ENCODE data around the gene ITPK1.
"Not testable (repeated sequence)": the region's sequence is repeated elsewhere in the genome, so short reads cannot be mapped to it uniquely, and the experiment has no call there.

The ITPK1 gene

GRCh38 chr14:93131257-93131820, 15.6 kb upstream of the ITPK1 start:
- DNase-seq (ENCODE audit: low read depth in 2 of 3, low spot score in 1 of 3) = not testable (repeated sequence)

- DNase-seq (ENCODE audit: low read depth in 2 of 3, low spot score in 1 of 3) = no peak
These were observed 13.2 kb upstream of the ITPK1 start for GRCh38 chr14:93128725-93129459.

- no peak for DNase-seq (ENCODE audit: low read depth in 2 of 3, low spot score in 1 of 3)
These were observed 10.4 kb upstream of the ITPK1 start for GRCh38 chr14:93126111-93126510.

- no peak for DNase-seq (ENCODE audit: low read depth in 2 of 3, low spot score in 1 of 3)
These were observed 7.1 kb upstream of the ITPK1 start for GRCh38 chr14:93122826-93123225.

- DNase-seq (ENCODE audit: low read depth in 2 of 3, low spot score in 1 of 3) = no peak
These were observed 5.5 kb upstream of the ITPK1 start for GRCh38 chr14:93121030-93121834.

- DNase-seq (ENCODE audit: low read depth in 2 of 3, low spot score in 1 of 3) = no peak
These were observed 4.8 kb upstream of the ITPK1 start for GRCh38 chr14:93120517-93120916.

GRCh38 chr14:93116676-93117200, 1.0 kb upstream of the ITPK1 start:
- DNase-seq (ENCODE audit: low read depth in 2 of 3, low spot score in 1 of 3) = no peak

- DNase-seq (ENCODE audit: low read depth in 2 of 3, low spot score in 1 of 3) = peak; percentile 63 to 83 (median 66)
These were observed 480 bp downstream of the ITPK1 start for GRCh38 chr14:93115069-93115820.

- DNase-seq (ENCODE audit: low read depth in 2 of 3, low spot score in 1 of 3) = no peak
These were observed 1.0 kb downstream of the ITPK1 start for GRCh38 chr14:93114713-93115068.

- DNase-seq (ENCODE audit: low read depth in 2 of 3, low spot score in 1 of 3) = no peak
These were observed 1.5 kb downstream of the ITPK1 start for GRCh38 chr14:93114068-93114710.

GRCh38 chr14:93113678-93114067, 2.1 kb downstream of the ITPK1 start:
- DNase-seq (ENCODE audit: low read depth in 2 of 3, low spot score in 1 of 3) = no peak

GRCh38 chr14:93112891-93113677, 2.6 kb downstream of the ITPK1 start:
- DNase-seq (ENCODE audit: low read depth in 2 of 3, low spot score in 1 of 3) = peak; percentile 47 to 75 (median 72)

GRCh38 chr14:93111541-93111940, 4.2 kb downstream of the ITPK1 start:
- DNase-seq (ENCODE audit: low read depth in 2 of 3, low spot score in 1 of 3) = not testable (repeated sequence)

- no peak for DNase-seq (ENCODE audit: low read depth in 2 of 3, low spot score in 1 of 3)
These were observed 4.8 kb downstream of the ITPK1 start for GRCh38 chr14:93110856-93111419.

- no peak for DNase-seq (ENCODE audit: low read depth in 2 of 3, low spot score in 1 of 3)
These were observed 5.9 kb downstream of the ITPK1 start for GRCh38 chr14:93109572-93110481.

- no peak for DNase-seq (ENCODE audit: low read depth in 2 of 3, low spot score in 1 of 3)
These were observed 7.6 kb downstream of the ITPK1 start for GRCh38 chr14:93108105-93108504.

- no peak for DNase-seq (ENCODE audit: low read depth in 2 of 3, low spot score in 1 of 3)
These were observed 8.3 kb downstream of the ITPK1 start for GRCh38 chr14:93107453-93107852.

- no peak for DNase-seq (ENCODE audit: low read depth in 2 of 3, low spot score in 1 of 3)
These were observed 9.1 kb downstream of the ITPK1 start for GRCh38 chr14:93106541-93107156.

Measured in stimulated activated CD4-positive, alpha-beta T cell treated with anti-CD3 and anti-CD28 coated beads, Interleukin-12 subunit alpha, Interleukin-12 subunit beta, amount 100 ng/mL, for 48 hours (primary cell).